ENCODE data around the gene JAM3. TPM values are rescaled to one million over a fixed set of nuclear protein-coding genes. Genes with fewer than 3 reads are reported as not detected.

JAM3 gene
- polyA plus RNA-seq, 1 donor from 2014 or later = 46.1 TPM

GRCh38 chr11:134144744-134145143 is 75.9 kb downstream of the JAM3 start:
- Histone ChIP-seq H2AFZ (ENCODE audit: low read depth, low read length) (no peak overlapping the region), H3K9ac (ENCODE audit: low read length) (no peak overlapping the region), H3K27ac (ENCODE audit: low read length) (no peak overlapping the region), H3K4me2 (ENCODE audit: low read length) (no peak overlapping the region), H3K4me3 (ENCODE audit: low read length) (no peak overlapping the region), H3K9me3 (ENCODE audit: low read length) (no peaks in the 10 kb centered on the region), H3F3A (ENCODE audit: insufficient read depth, low read length, poor library complexity, severe bottlenecking) (no peaks in the 10 kb centered on the region), H3K79me2 (replicated peaks; ENCODE audit: insufficient read depth, low read length) (no peaks in the 10 kb centered on the region), H3K27me3 (ENCODE audit: insufficient read depth, low read depth, low read length) (no peaks in the 10 kb centered on the region), H4K20me1 (ENCODE audit: insufficient read depth) (no peaks in the 10 kb centered on the region), H3K9me2 (ENCODE audit: insufficient read depth, low read length) (no peaks in the 10 kb centered on the region), H3K36me3 (ENCODE audit: insufficient read depth, low read length) (peaks cover 6% of the 10 kb centered on the region)
- no peak for TF ChIP-seq REST (IDR thresholded peaks at IDR 0.05; ENCODE audit: borderline replicate concordance)
- no peak for TF ChIP-seq SMC3 (conservative IDR thresholded peaks at IDR 0.05; ENCODE audit: poor library complexity)
- TF ChIP-seq MXI1 (conservative IDR thresholded peaks at IDR 0.05; ENCODE audit: poor library complexity, severe bottlenecking) = no peak
- no peak for TF ChIP-seq EP300 (conservative IDR thresholded peaks at IDR 0.05; ENCODE audit: poor library complexity, severe bottlenecking)
- TF ChIP-seq TAF1 (IDR thresholded peaks at IDR 0.05; ENCODE audit: low read depth) = no peak
- TF ChIP-seq CTCF (IDR thresholded peaks at IDR 0.05; ENCODE audit: poor library complexity, severe bottlenecking) = no peak
- no peak for TF ChIP-seq POLR2AphosphoS5 (IDR thresholded peaks at IDR 0.05)
- no peak for TF ChIP-seq RAD21 (conservative IDR thresholded peaks at IDR 0.05)

- TF ChIP-seq EZH2 (IDR thresholded peaks at IDR 0.05; ENCODE audit: borderline replicate concordance, insufficient read depth, low read length, poor library complexity, severe bottlenecking) = no peak
- no peak for TF ChIP-seq RAD21 (conservative IDR thresholded peaks at IDR 0.05)
- TF ChIP-seq EP300 (conservative IDR thresholded peaks at IDR 0.05; ENCODE audit: poor library complexity, severe bottlenecking) = no peak
- no peak for TF ChIP-seq SMC3 (conservative IDR thresholded peaks at IDR 0.05; ENCODE audit: poor library complexity)
- no peak for TF ChIP-seq MXI1 (conservative IDR thresholded peaks at IDR 0.05; ENCODE audit: poor library complexity, severe bottlenecking)
- no peak for TF ChIP-seq TAF1 (IDR thresholded peaks at IDR 0.05; ENCODE audit: low read depth)
- no peak for TF ChIP-seq POLR2AphosphoS5 (IDR thresholded peaks at IDR 0.05)
- no peak for TF ChIP-seq REST (IDR thresholded peaks at IDR 0.05; ENCODE audit: borderline replicate concordance)
- no peak for TF ChIP-seq CTCF (IDR thresholded peaks at IDR 0.05; ENCODE audit: poor library complexity, severe bottlenecking)
- Histone ChIP-seq H4K20me1 (ENCODE audit: insufficient read depth) (no peaks in the 10 kb centered on the region), H3K27ac (ENCODE audit: low read length) (no peak overlapping the region), H3K9me2 (ENCODE audit: insufficient read depth, low read length) (no peaks in the 10 kb centered on the region), H2AFZ (ENCODE audit: low read depth, low read length) (no peak overlapping the region), H3K9ac (ENCODE audit: low read length) (no peak overlapping the region), H3K9me3 (ENCODE audit: low read length) (no peaks in the 10 kb centered on the region), H3F3A (ENCODE audit: insufficient read depth, low read length, poor library complexity, severe bottlenecking) (no peaks in the 10 kb centered on the region), H3K4me3 (ENCODE audit: low read length) (no peak overlapping the region), H3K27me3 (ENCODE audit: insufficient read depth, low read depth, low read length) (no peaks in the 10 kb centered on the region), H3K36me3 (ENCODE audit: insufficient read depth, low read length) (peaks cover 9% of the 10 kb centered on the region), H3K4me2 (ENCODE audit: low read length) (no peak overlapping the region), H3K79me2 (replicated peaks; ENCODE audit: insufficient read depth, low read length) (no peaks in the 10 kb centered on the region)
Observed at GRCh38 chr11:134145715-134146114, 76.8 kb downstream of the JAM3 start.
